ENCODE data around the gene FGFR3.

The FGFR3 gene

DNA sequence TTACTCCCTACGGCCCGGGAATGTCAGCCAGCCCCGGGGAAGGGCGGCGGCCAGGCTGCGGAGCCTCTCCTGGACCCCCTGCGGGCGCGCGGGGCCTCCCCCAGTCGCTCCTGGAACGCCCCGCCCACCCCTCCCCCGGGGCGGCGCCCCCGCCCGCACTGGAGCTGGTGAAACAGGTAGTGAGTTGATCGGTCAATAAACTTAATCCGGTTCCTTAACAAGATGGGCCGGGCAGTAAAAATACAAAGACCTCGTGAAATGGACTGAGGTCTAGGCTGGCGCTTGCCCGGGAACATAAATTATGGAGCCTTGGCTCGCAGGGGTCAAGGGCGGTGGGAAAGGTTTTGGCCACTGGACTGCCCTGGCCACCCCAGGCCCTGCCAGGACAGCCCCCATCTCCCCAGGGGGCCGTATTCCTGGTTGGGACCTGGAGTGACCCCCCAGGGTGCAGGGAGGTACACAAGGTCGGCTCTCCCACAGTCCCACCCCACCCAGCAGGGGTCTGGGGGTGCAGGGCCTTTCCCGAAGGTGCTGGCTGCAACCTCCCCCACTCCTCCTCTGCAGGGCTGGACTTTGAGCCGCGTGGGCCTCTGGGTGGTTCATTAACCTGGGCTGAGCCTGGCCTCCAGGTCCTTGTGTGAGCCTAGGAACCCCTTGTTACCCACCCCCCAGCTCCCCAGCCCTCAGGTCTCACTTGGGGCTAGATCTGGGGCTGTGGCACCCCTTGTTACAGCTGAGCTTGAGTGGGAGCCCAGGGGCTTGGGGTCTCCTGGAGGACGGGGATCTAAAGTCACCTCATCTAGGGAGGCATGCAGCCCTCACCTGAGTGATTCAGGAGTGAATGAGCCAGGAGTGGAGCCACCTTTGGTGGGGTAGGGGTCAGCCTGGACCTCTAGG lies 2.5 kb downstream of the FGFR3 start:
- H3K4me3 ChIP-seq (ENCODE audit: low read length) = no peak overlapping the region
- peak overlapping the region; percentile 63 for H3K9ac ChIP-seq (ENCODE audit: low read length)
- peaks cover 16% of the 10 kb centered on the region for H3K4me1 ChIP-seq (ENCODE audit: control insufficient read depth, insufficient read depth, low read length)
- no peaks in the 10 kb centered on the region for H3K36me3 ChIP-seq (ENCODE audit: control insufficient read depth, insufficient read depth, low read length)
- H3K9me3 ChIP-seq (ENCODE audit: control insufficient read depth, low read length) = no peaks in the 10 kb centered on the region
- H3K27me3 ChIP-seq (ENCODE audit: control insufficient read depth, insufficient read depth, low read length) = peaks cover 30% of the 10 kb centered on the region

DNA sequence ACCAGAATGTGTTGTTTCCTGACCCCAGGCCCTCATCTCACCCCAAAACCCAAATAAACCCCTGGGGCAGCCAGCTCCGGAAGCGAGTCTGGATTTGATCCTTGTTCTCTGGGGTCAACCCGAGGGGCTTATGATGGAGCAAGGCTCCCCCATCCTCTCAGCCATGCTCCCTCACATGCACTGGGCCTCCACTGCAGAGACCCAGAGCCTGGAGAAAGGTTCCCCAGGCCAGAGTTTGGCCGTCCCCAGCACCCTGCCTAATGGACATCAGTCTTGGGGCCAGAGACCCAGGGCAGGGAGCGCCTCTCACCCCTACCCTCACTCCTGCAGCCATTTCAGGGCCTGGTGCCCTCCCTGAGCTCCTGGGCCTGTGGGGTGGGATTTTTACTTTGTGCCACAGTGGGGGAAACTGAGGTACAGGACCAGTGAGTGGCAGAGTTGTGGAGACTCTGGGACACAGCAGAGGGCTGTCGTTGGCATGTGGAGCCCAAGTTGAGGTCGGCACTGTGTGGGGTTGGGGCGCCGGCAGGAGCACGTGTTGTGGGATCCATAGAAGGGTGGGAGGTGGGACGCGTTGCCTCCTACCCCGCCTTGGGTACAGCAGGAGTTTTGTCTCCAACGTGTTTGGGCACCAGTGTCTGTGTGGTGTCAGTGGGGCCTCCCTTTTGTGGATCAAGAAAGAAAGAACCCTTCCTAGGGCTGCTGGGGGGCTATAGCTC lies 3.6 kb downstream of the FGFR3 start:
- H3K4me1 ChIP-seq (ENCODE audit: control insufficient read depth, insufficient read depth, low read length) = peaks cover 16% of the 10 kb centered on the region
- H3K4me3 ChIP-seq (ENCODE audit: low read length) = no peak overlapping the region
- no peaks in the 10 kb centered on the region for H3K9me3 ChIP-seq (ENCODE audit: control insufficient read depth, low read length)
- peak overlapping the region; percentile 63 for H3K9ac ChIP-seq (ENCODE audit: low read length)
- no peaks in the 10 kb centered on the region for H3K36me3 ChIP-seq (ENCODE audit: control insufficient read depth, insufficient read depth, low read length)
- peaks cover 30% of the 10 kb centered on the region for H3K27me3 ChIP-seq (ENCODE audit: control insufficient read depth, insufficient read depth, low read length)

DNA sequence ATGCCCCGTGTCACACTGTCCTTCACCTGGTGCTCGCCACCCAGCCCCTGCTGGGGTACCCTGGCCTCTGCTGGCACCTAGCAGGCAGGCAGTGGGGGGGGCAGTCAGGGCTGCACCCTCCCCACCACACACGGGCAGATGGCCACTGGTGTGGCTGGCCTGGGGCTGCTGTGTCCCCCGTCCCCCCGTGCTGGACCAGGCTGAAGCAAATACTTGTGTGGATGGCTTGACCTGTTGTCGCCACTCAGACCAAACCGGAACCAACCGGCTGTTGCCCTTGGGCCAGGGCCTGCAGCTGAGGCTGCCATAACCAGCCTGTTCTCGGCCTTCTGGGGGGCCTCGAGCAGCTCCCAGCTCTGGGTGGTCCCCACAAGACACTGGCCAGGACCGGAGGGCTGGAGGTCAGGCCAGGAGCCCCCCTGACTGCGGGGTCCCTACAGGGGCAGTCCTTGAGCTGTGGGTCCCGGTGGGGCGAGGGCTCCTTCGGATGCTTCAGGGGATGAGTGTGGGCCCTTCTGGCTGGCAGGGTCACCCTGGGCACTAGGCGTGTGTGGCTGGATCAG lies 4.3 kb downstream of the FGFR3 start:
- Histone ChIP-seq H3K9ac (ENCODE audit: low read length) (no peak overlapping the region), H3K36me3 (ENCODE audit: control insufficient read depth, insufficient read depth, low read length) (no peaks in the 10 kb centered on the region), H3K4me3 (ENCODE audit: low read length) (no peak overlapping the region), H3K27me3 (ENCODE audit: control insufficient read depth, insufficient read depth, low read length) (peaks cover 30% of the 10 kb centered on the region), H3K9me3 (ENCODE audit: control insufficient read depth, low read length) (no peaks in the 10 kb centered on the region), H3K4me1 (ENCODE audit: control insufficient read depth, insufficient read depth, low read length) (peaks cover 16% of the 10 kb centered on the region)

DNA sequence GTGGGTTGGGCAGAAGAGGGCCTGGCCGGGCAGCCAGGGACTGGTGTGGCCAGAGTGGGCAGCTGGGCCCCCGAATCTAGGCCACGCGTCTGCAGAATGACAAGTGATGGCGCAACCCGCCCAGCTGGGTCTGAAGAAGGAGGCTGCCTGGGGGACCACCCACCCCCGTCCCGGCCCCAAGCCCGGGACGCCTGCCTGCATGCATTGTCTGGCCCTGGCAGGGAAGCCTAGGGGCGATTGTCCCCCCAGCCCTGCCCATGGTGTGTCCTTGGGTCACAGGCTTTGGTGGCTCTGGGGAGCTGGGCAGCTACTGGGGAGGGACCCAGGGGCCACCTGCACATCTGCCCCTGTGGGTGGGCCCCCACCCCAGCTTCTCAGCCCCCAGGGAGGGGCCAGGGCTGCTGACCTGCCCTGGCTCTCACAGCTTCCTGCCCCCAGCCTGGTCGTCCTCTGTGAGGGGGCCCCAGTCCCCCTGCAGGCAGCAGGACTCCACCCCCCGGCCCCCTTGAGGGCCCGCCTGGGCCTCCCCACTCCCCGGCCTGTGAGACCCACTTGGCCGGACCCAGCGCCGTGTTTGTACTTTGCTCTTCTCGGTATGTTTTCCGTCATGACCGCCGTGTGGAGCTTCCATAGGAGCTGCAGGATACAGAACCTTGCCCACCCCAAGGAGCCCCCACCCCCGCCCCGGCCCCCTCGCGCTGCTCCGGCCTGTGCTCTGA lies 4.9 kb downstream of the FGFR3 start:
- peaks cover 26% of the 10 kb centered on the region for H3K27me3 ChIP-seq (ENCODE audit: control insufficient read depth, insufficient read depth, low read length)
- H3K36me3 ChIP-seq (ENCODE audit: control insufficient read depth, insufficient read depth, low read length) = no peaks in the 10 kb centered on the region
- no peak overlapping the region for H3K4me3 ChIP-seq (ENCODE audit: low read length)
- H3K9ac ChIP-seq (ENCODE audit: low read length) = no peak overlapping the region
- H3K4me1 ChIP-seq (ENCODE audit: control insufficient read depth, insufficient read depth, low read length) = peaks cover 16% of the 10 kb centered on the region
- no peaks in the 10 kb centered on the region for H3K9me3 ChIP-seq (ENCODE audit: control insufficient read depth, low read length)

DNA sequence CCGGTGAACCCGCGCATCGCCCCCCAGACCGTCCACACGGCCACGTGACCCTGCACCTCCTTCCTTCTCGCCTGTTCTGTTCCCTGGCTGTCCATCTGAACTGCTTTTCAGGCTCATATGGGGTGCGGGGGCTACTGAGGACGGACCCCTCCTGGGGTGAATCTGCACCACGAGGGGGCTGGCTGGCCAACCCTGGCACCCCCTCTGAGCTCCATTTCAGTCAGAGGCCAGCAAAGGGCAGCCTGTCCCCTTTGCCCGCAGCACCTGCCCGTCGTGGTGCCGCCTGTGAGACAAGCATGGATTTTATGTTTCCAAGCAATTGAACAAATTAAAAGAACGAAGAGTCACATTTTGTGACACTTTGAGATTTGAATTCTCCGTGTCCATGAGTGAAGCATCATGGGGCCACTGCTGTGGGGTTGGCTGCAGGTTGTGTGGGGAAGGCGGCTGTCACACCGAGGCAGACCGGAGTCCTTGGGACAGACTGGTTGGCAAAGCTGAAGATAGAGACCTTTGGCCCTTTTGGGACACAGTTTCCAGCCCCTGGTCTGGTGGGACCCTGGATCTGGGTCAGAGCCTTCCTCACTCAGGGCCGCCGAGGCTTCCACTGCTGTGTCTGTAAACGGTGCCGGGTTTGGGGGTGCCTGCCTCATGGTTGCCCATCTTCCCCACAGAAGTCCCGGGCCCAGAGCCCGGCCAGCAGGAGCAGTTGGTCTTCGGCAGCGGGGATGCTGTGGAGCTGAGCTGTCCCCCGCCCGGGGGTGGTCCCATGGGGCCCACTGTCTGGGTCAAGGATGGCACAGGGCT lies 5.7 kb downstream of the FGFR3 start:
- Histone ChIP-seq H3K27me3 (ENCODE audit: control insufficient read depth, insufficient read depth, low read length) (peaks cover 26% of the 10 kb centered on the region), H3K4me3 (ENCODE audit: low read length) (no peak overlapping the region), H3K36me3 (ENCODE audit: control insufficient read depth, insufficient read depth, low read length) (no peaks in the 10 kb centered on the region), H3K9ac (ENCODE audit: low read length) (no peak overlapping the region), H3K4me1 (ENCODE audit: control insufficient read depth, insufficient read depth, low read length) (peaks cover 16% of the 10 kb centered on the region), H3K9me3 (ENCODE audit: control insufficient read depth, low read length) (no peaks in the 10 kb centered on the region)

DNA sequence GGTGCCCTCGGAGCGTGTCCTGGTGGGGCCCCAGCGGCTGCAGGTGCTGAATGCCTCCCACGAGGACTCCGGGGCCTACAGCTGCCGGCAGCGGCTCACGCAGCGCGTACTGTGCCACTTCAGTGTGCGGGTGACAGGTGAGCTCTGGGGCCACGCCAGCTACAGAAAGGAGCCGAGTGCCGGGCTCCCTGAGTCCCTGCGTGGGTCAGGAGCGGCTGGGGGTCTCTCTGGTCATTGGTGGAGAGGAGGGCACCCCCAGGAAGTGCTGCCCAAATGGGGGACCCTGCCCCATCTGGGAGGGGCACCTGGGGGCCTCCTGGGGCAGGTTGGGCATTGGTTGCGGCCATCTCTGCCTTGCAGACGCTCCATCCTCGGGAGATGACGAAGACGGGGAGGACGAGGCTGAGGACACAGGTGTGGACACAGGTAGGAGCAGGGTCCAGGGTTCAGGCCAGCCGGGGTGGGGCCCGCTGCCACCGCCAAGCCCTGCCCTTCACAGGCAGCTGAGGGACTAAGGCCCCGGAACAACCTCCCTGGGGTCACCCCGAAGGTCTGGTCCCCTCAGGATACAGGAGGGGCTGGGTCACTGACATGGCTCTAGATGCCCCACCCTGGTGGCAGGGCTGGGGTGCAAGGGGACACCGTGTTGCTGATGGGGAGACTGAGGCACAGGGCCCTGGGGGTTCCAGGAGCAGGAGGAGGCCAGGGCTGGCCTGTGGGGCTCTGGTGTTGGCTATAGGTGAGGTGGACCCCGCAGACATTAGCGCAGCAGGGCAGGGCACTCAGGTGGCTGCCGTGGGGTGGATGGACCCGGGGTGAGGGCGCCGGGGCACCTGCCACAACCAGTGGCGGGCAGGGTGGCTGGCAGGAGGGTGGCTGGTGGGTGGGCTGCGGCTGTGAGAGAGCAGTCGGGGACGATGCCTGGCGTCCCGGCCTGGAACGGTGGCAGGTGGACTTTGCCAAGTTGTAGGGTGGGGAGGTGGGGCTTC lies 6.6 kb downstream of the FGFR3 start:
- H3K27me3 ChIP-seq (ENCODE audit: control insufficient read depth, insufficient read depth, low read length) = peaks cover 19% of the 10 kb centered on the region
- no peaks in the 10 kb centered on the region for H3K36me3 ChIP-seq (ENCODE audit: control insufficient read depth, insufficient read depth, low read length)
- H3K9me3 ChIP-seq (ENCODE audit: control insufficient read depth, low read length) = no peaks in the 10 kb centered on the region
- H3K4me1 ChIP-seq (ENCODE audit: control insufficient read depth, insufficient read depth, low read length) = peaks cover 16% of the 10 kb centered on the region
- H3K9ac ChIP-seq (ENCODE audit: low read length) = no peak overlapping the region
- no peak overlapping the region for H3K4me3 ChIP-seq (ENCODE audit: low read length)

DNA sequence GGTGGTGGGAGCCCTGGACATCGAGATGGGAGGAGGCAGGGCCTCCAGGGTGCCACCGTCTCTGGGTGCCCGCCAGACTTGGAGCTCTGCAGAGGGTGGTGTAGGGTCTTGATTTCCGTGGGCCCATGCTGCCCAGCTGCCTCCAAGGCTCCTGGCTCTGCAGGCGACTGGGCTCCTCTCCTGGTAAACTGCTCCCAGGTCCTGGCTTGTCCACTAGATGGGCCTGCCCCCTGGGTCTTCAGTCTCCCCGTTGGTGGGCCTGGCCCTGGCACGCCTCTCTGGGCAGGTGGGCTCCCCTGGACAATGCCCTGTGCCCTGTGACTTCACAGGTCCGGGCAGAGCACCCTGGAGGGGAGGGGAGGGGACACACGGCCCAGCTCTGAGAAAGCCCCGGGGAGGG lies 7.7 kb downstream of the FGFR3 start:
- no peaks in the 10 kb centered on the region for H3K36me3 ChIP-seq (ENCODE audit: control insufficient read depth, insufficient read depth, low read length)
- no peak overlapping the region for H3K4me3 ChIP-seq (ENCODE audit: low read length)
- no peak overlapping the region for H3K9ac ChIP-seq (ENCODE audit: low read length)
- H3K9me3 ChIP-seq (ENCODE audit: control insufficient read depth, low read length) = no peaks in the 10 kb centered on the region
- peaks cover 15% of the 10 kb centered on the region for H3K27me3 ChIP-seq (ENCODE audit: control insufficient read depth, insufficient read depth, low read length)
- H3K4me1 ChIP-seq (ENCODE audit: control insufficient read depth, insufficient read depth, low read length) = peaks cover 12% of the 10 kb centered on the region

DNA sequence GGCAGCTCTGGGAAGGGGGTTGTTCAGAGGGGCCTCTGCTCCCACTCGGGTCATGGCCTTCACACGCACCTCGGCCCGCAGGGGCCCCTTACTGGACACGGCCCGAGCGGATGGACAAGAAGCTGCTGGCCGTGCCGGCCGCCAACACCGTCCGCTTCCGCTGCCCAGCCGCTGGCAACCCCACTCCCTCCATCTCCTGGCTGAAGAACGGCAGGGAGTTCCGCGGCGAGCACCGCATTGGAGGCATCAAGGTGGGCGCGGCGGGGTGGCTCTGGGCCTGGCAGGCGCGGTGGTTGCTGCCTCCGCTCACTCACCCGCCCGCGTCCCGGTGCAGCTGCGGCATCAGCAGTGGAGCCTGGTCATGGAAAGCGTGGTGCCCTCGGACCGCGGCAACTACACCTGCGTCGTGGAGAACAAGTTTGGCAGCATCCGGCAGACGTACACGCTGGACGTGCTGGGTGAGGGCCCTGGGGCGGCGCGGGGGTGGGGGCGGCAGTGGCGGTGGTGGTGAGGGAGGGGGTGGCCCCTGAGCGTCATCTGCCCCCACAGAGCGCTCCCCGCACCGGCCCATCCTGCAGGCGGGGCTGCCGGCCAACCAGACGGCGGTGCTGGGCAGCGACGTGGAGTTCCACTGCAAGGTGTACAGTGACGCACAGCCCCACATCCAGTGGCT lies 8.3 kb downstream of the FGFR3 start:
- Histone ChIP-seq H3K36me3 (ENCODE audit: control insufficient read depth, insufficient read depth, low read length) (no peaks in the 10 kb centered on the region), H3K4me3 (ENCODE audit: low read length) (no peak overlapping the region), H3K4me1 (ENCODE audit: control insufficient read depth, insufficient read depth, low read length) (peaks cover 6% of the 10 kb centered on the region), H3K27me3 (ENCODE audit: control insufficient read depth, insufficient read depth, low read length) (peaks cover 9% of the 10 kb centered on the region), H3K9me3 (ENCODE audit: control insufficient read depth, low read length) (no peaks in the 10 kb centered on the region), H3K9ac (ENCODE audit: low read length) (no peak overlapping the region)

DNA sequence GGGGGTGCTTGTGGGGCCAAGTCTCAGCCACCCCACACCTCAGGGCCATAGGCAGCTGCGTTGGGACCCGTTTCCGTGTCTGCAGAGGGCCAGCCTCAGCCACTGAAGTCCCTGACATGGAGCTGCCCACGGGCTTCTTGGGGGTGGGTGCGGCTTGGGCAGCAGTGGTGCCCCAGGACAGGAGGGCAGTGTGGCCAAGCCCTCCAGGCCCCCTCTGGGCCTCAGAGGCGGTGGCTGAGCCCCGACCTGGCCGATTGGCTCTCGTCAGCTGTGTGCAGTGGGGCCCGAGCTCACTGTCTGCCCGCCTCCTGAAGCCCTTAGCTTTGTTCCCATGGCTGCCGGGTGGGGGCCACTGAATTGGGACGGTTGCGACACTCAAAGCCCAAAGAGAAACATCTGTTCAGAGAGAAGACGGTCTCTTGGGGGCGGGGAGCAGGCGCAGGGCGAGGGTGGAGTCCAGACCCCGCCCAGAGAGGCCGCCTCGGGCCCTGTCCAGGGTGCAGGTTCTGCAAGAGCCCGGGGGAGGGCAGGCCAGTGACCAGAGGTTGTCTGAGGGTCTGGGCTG lies 9.1 kb downstream of the FGFR3 start:
- Histone ChIP-seq H3K9ac (ENCODE audit: low read length) (no peak overlapping the region), H3K27me3 (ENCODE audit: control insufficient read depth, insufficient read depth, low read length) (peaks cover 3% of the 10 kb centered on the region), H3K4me1 (ENCODE audit: control insufficient read depth, insufficient read depth, low read length) (no peaks in the 10 kb centered on the region), H3K4me3 (ENCODE audit: low read length) (no peak overlapping the region), H3K36me3 (ENCODE audit: control insufficient read depth, insufficient read depth, low read length) (no peaks in the 10 kb centered on the region), H3K9me3 (ENCODE audit: control insufficient read depth, low read length) (no peaks in the 10 kb centered on the region)

Data from mucosa of stomach (tissue), 1 donor.